Measurements from ENCODE around the gene SPON1.
A peak's percentile ranks its signal among the peaks of the same experiment; 100 is the strongest.

SPON1 gene

GRCh38 chr11:13944911-13945425 is 17.6 kb upstream of the SPON1 start:
- no peak for DNase-seq

DNA sequence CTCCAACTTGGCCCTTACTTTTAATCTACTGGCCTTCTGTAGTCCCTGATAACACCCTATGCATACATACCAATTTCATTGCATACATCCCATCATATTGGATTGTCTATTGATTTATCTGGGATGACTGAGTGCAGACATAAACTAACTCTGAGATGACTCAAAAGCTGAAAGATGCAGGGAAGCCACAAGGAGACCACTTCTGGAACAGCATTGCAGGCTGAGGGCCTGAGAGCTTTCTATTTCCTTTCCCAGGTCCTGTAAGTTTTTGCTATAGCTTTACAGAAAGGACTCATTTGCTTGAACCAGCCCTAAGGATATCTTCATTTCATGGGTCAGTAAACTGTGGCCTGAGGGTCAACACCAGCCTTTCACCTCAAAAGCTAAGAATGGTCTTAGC is 15.1 kb upstream of the SPON1 start:
- DNase-seq, result no peak

GRCh38 chr11:13949876-13950275 is 12.6 kb upstream of the SPON1 start:
- no peak for DNase-seq

- DNase-seq, result no peak
Observed at GRCh38 chr11:13952221-13952620, 10.3 kb upstream of the SPON1 start.

GRCh38 chr11:13952668-13953067 is 9.9 kb upstream of the SPON1 start:
- no peak for DNase-seq

DNA sequence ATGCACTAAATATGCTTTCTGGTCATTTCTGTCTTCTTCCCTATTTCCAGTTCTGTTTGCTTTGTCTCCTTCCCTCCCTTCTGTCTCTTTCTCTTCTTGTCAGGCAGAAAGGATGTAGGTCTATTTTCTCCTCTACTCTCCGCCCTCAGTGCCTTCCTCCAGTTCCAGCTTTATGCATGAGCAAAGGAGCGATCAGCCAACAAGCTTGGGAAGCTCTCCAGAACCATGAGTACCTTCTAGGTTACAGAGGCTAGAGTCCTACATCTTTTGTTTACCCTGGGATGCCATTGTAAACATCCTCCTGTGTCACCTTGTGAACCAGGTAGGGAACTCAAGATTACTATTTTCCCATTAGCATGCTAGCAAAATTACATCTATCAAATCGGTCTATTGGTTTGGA is 7.9 kb upstream of the SPON1 start:
- DNase-seq, result no peak

DNA sequence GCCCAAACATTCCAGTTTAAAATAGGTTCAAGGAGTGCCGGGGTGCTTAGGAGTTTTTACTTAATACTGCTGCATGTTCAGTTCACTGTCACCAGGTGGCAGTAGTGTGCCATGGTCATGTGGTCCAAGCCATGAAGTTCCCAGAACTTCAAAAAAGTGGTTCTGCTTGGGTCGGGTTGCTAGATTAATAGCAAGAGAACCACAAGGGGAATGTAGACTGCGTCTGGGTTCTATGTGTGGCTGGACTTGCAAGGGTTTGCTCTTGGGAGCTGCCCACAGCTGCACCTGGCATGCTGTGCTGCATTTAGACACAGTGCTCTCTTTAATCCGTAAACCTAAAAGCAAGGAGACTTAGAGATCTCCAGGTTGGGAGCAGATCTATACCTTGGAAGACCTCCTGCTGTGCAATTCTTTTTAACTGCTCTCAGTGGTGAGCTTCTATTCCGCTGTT is 6.5 kb upstream of the SPON1 start:
- DNase-seq, result peak; percentile 53

DNA sequence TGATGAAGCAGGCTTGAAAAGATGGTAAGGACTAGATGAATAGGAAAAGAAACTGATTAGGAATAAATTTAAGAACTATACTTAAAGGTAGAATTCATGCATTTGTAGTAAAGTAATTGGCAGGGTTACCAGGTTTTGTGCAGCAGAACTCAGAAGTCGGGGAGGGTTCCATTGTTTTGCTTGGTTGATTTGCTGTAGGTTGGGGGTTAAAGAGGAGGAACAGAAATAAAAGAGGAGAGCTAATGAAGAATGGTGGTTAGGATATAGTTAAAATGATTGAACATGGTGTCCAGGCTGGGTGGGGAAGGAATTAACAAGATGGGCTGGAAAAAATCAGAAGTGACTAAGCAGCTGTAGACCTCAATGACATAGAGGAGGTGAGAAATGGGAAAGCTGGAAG is 5.5 kb upstream of the SPON1 start:
- DNase-seq, result no peak

DNA sequence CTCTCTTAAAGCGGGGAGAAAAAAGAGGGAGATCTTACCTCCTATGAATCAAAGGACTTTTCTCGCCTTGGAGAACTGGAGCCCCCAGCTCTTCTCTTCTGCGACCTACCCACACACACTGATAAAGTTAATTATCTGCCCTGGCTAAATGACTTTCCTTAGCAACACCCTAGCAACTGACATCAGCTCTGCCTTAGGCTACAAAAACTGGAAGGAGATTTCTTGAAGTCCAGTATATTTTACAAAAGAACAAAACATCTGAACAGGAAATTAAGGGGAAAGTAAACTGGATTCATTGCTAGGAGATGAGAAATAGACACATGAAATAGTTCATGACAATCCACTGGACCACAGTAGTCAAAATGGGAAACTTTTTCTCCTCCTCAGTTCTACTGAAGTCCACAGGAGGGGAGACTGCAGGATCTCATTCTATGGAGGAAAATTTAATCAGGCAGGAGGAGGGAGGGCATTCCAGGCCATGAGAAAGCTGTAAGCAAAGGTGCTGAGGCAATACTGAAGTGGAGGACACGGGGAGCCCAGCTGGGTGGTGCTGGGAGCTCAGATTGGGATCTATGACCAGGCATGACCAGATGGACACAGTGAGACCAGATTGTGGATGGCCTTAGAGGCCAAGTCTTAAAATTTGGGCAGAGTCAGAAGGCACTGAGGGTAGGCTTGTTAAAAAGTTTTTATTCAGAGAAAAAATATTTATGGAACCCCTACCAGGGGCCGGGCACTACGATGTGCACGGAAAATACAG is 3.7 kb upstream of the SPON1 start:
- DNase-seq, result no peak

GRCh38 chr11:13962198-13962561 is 343 bp upstream of the SPON1 start:
- DNase-seq, result no peak

- DNase-seq, result peak; percentile 23
Observed at GRCh38 chr11:13963169-13963948, 836 bp downstream of the SPON1 start.

DNA sequence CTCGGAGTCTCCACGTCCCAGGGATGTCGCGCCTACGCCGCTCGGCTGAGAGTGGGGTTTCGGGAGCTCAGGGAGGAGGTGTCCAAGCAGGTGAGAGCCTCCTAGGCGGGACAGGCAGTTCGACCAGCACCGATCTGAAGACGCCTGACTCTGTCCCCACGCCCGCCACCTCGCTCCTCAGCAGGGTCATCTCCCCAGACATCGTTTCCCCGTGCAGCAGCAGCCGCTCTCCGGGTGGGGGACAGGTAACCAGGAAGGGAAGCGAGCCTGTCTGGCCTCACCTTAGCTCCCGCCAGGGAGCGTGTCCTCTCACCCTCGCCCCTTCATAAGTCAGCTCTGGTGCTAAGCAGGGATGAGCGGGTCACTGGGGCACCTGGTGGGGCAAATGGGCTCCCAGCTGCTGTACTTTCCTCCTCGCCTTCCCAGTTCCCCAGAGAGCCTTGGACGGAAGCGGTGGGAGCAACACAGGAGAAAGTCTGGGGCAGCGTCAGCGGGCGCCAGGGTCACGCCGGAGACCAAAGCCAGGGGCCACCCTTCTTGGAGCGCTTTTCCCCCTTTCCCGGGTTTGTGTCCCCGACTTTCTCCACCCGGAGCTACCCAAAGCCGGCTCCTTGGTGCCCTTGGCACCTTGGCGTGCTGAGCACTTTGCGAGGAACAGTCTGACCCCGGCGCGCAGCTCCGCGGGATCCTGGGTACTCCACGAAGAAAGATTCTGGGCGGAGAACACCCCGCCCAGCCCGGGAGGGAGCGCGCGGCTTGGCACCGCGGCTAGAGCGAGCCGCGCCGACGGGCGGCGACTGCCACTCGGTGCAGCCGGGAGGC is 1.6 kb downstream of the SPON1 start:
- no peak for DNase-seq

GRCh38 chr11:13964771-13965074 is 2.2 kb downstream of the SPON1 start:
- DNase-seq, result no peak

- no peak for DNase-seq
Observed at GRCh38 chr11:13965337-13965736, 2.8 kb downstream of the SPON1 start.

DNA sequence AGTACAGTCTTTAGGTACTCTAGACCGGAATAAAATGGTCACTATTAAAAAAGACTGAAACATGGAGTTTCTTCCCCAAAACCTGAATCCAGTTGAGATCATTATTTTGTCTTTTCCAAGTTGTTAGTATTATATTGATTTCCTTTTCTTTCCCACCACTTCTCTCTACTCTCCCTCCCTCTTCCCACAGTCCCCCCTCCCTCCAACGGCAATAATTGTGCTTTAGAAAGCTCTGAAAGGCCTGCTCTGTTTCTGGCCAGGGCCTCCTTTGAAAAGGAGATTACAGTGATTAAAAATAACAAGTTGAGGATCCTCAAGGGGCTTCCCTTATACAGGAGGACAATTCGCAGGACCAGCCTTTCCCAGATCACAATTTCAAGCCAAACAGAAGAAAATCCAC is 3.5 kb downstream of the SPON1 start:
- no peak for DNase-seq

GRCh38 chr11:13966486-13966885 is 4.0 kb downstream of the SPON1 start:
- DNase-seq, result no peak

DNA sequence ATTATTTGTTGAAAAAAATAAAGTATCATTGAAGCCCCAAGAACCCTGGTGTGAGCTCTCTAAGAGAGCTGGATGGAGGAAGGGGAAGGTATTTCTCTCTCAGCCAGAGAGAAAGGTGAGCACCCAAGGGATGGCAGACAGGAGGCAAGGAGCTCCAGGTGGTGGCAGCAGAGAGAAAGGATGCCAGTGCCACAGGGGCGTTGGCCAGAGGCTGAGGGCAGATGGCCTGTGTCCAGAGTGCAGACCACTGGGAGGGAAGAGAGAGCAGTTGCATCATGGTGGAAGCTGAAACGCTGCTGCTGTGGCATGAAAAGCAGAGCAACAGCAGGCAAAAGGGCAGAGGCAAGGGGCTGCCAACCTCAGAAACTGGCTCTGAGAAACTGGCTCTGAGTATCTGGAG is 8.5 kb downstream of the SPON1 start:
- DNase-seq, result no peak

DNA sequence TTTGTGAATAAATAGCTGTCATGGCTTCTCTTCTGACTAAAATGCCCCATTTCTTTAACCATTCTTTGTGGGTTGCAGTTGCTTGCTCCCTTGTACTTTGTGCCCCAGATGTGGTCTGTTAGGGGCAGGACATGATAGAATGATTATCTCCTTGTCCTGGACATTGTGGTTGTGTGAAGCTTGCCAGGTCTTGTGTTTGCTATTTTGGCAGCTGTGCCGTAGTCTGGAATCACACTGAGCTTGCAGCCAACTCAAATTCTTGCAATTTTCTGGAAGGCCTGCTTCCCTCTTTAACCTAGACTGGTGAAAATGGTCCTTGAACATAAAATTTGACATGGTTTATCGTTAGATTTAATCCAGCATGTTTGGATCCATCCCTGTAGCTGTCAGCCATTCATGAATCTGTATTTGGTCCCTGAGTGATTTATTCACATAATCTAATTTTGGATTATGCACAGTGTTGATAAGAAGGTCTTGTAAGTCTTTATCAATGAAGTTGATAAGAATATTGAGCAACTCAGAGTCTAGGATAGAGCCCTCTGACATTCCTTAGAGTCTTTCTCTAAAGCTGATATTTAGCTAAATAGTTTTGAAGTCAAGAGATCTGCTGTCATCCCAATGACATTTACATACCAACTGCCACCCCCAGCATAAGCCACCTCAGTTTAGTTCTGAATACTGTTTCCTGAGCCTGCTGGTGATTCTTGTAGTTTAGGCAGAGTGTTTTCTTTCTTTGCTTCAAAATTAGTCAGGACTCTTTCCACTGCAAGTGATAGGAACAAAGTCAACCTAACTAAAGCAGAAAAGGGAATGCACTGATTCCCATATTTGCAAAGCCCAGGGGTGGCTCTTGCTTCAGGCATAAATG is 9.8 kb downstream of the SPON1 start:
- no peak for DNase-seq

DNA sequence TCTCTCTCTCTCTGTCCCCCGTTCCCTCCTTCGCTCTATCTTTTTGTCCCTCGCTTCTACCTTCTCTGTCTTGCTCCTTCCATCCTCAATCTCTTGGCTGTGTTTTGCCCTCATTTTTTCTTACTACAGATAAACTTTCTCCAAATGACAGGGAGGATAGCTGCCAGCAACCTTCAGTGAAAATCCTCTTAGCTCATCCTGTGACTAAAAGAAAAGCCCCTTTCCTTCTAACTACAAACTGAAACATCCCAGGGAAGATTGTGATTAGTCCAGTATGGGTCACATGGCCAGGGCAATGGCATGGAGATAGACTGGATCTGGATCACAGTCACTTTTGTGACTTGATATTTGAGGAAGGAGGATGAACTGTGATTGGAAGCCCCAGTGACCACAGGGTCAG is 10.4 kb downstream of the SPON1 start:
- no peak for DNase-seq

- DNase-seq, result no peak
Observed at GRCh38 chr11:13974631-13975030, 12.1 kb downstream of the SPON1 start.

- no peak for DNase-seq
Observed at GRCh38 chr11:13983081-13983751, 20.7 kb downstream of the SPON1 start.

Data from CD4-positive, alpha-beta T cell treated with Interleukin-15 for 1 hour (primary cell).